ENCODE results near the gene KAZN. TPM values are rescaled to one million over a fixed set of nuclear protein-coding genes. Genes with fewer than 3 reads are reported as not detected.

KAZN gene
- total RNA-seq, 1 donor from 2014 or later = 9.4 TPM

- Mint-ChIP-seq H3K4me1 (ENCODE audit: low read depth, unreplicated experiment) (no peaks in the 10 kb centered on the region), H3K4me3 (ENCODE audit: unreplicated experiment) (no peak overlapping the region), H3K27me3 (ENCODE audit: low read depth, unreplicated experiment) (peaks cover 31% of the 10 kb centered on the region), H3K36me3 (ENCODE audit: low read depth, unreplicated experiment) (no peaks in the 10 kb centered on the region), H3K9me3 (ENCODE audit: unreplicated experiment) (peaks cover 5% of the 10 kb centered on the region), H3K27ac (ENCODE audit: unreplicated experiment) (no peak overlapping the region)
- Histone ChIP-seq H3K4me1 (ENCODE audit: insufficient read depth, low read length) (no peaks in the 10 kb centered on the region), H3K79me2 (ENCODE audit: insufficient read depth, low read length) (no peaks in the 10 kb centered on the region), H4K20me1 (ENCODE audit: insufficient read depth, low read length) (no peaks in the 10 kb centered on the region), H3K27ac (ENCODE audit: low read depth, low read length) (no peak overlapping the region), H3K4me2 (ENCODE audit: low read length) (no peak overlapping the region), H3K36me3 (ENCODE audit: insufficient read depth, low read length) (no peaks in the 10 kb centered on the region), H3K9ac (ENCODE audit: low read length) (no peak overlapping the region), H3K27me3 (ENCODE audit: insufficient read depth, low read length) (peaks cover 2% of the 10 kb centered on the region), H3K9me3 (ENCODE audit: insufficient read depth, low read depth, low read length) (no peaks in the 10 kb centered on the region), H2AFZ (ENCODE audit: low read depth, low read length) (no peak overlapping the region), H3K4me3 (ENCODE audit: insufficient read depth, low read depth, low read length) (no peak overlapping the region)
- no peak for FAIRE-seq
- DNase-seq (ENCODE audit: low read depth) = no peak
- TF ChIP-seq, protein P1, sequence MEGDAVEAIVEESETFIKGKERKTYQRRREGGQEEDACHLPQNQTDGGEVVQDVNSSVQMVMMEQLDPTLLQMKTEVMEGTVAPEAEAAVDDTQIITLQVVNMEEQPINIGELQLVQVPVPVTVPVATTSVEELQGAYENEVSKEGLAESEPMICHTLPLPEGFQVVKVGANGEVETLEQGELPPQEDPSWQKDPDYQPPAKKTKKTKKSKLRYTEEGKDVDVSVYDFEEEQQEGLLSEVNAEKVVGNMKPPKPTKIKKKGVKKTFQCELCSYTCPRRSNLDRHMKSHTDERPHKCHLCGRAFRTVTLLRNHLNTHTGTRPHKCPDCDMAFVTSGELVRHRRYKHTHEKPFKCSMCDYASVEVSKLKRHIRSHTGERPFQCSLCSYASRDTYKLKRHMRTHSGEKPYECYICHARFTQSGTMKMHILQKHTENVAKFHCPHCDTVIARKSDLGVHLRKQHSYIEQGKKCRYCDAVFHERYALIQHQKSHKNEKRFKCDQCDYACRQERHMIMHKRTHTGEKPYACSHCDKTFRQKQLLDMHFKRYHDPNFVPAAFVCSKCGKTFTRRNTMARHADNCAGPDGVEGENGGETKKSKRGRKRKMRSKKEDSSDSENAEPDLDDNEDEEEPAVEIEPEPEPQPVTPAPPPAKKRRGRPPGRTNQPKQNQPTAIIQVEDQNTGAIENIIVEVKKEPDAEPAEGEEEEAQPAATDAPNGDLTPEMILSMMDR (IDR thresholded peaks at IDR 0.05; ENCODE audit: insufficient read depth, low read depth, low read length) = no peak
- TF ChIP-seq EZH2 (IDR thresholded peaks at IDR 0.05; ENCODE audit: insufficient read depth, low read length) = no peak
Measured at GRCh38 chr1:14612256-14612655, 13.8 kb downstream of the KAZN start.

- no peak overlapping the region for H3K27ac Mint-ChIP-seq (ENCODE audit: unreplicated experiment)
- TF ChIP-seq, protein P1 (IDR thresholded peaks at IDR 0.05; ENCODE audit: insufficient read depth, low read depth, low read length) = no peak
- TF ChIP-seq EZH2 (IDR thresholded peaks at IDR 0.05; ENCODE audit: insufficient read depth, low read length) = no peak
- FAIRE-seq = no peak
- no peak for DNase-seq (ENCODE audit: low read depth)
- Histone ChIP-seq H3K4me1 (ENCODE audit: insufficient read depth, low read length) (no peaks in the 10 kb centered on the region), H3K9ac (ENCODE audit: low read length) (no peak overlapping the region), H3K79me2 (ENCODE audit: insufficient read depth, low read length) (no peaks in the 10 kb centered on the region), H3K4me3 (ENCODE audit: insufficient read depth, low read depth, low read length) (no peak overlapping the region), H3K36me3 (ENCODE audit: insufficient read depth, low read length) (no peaks in the 10 kb centered on the region), H3K9me3 (ENCODE audit: insufficient read depth, low read depth, low read length) (no peaks in the 10 kb centered on the region), H3K4me2 (ENCODE audit: low read length) (no peak overlapping the region), H3K27ac (ENCODE audit: low read depth, low read length) (no peak overlapping the region), H3K27me3 (ENCODE audit: insufficient read depth, low read length) (peaks cover 2% of the 10 kb centered on the region), H4K20me1 (ENCODE audit: insufficient read depth, low read length) (no peaks in the 10 kb centered on the region), H2AFZ (ENCODE audit: low read depth, low read length) (no peak overlapping the region)
- peaks cover 24% of the 10 kb centered on the region for H3K27me3 Mint-ChIP-seq (ENCODE audit: low read depth, unreplicated experiment)
- H3K36me3 Mint-ChIP-seq (ENCODE audit: low read depth, unreplicated experiment) = no peaks in the 10 kb centered on the region
- no peaks in the 10 kb centered on the region for H3K4me1 Mint-ChIP-seq (ENCODE audit: low read depth, unreplicated experiment)
- H3K4me3 Mint-ChIP-seq (ENCODE audit: unreplicated experiment) = no peak overlapping the region
- H3K9me3 Mint-ChIP-seq (ENCODE audit: unreplicated experiment) = peaks cover 5% of the 10 kb centered on the region
Measured at GRCh38 chr1:14613926-14614325, 15.4 kb downstream of the KAZN start.

GRCh38 chr1:14614341-14614740, 15.9 kb downstream of the KAZN start:
- Histone ChIP-seq H2AFZ (ENCODE audit: low read depth, low read length) (no peak overlapping the region), H3K4me1 (ENCODE audit: insufficient read depth, low read length) (no peaks in the 10 kb centered on the region), H3K9me3 (ENCODE audit: insufficient read depth, low read depth, low read length) (no peaks in the 10 kb centered on the region), H3K4me3 (ENCODE audit: insufficient read depth, low read depth, low read length) (no peak overlapping the region), H3K9ac (ENCODE audit: low read length) (no peak overlapping the region), H3K27ac (ENCODE audit: low read depth, low read length) (no peak overlapping the region), H3K36me3 (ENCODE audit: insufficient read depth, low read length) (no peaks in the 10 kb centered on the region), H3K27me3 (ENCODE audit: insufficient read depth, low read length) (no peaks in the 10 kb centered on the region), H3K4me2 (ENCODE audit: low read length) (no peak overlapping the region), H4K20me1 (ENCODE audit: insufficient read depth, low read length) (no peaks in the 10 kb centered on the region), H3K79me2 (ENCODE audit: insufficient read depth, low read length) (no peaks in the 10 kb centered on the region)
- Mint-ChIP-seq H3K27ac (ENCODE audit: unreplicated experiment) (no peak overlapping the region), H3K36me3 (ENCODE audit: low read depth, unreplicated experiment) (no peaks in the 10 kb centered on the region), H3K27me3 (ENCODE audit: low read depth, unreplicated experiment) (peaks cover 24% of the 10 kb centered on the region), H3K4me1 (ENCODE audit: low read depth, unreplicated experiment) (no peaks in the 10 kb centered on the region), H3K9me3 (ENCODE audit: unreplicated experiment) (peaks cover 5% of the 10 kb centered on the region), H3K4me3 (ENCODE audit: unreplicated experiment) (no peak overlapping the region)
- no peak for DNase-seq (ENCODE audit: low read depth)
- TF ChIP-seq EZH2 (IDR thresholded peaks at IDR 0.05; ENCODE audit: insufficient read depth, low read length) = no peak
- TF ChIP-seq, protein P1 (IDR thresholded peaks at IDR 0.05; ENCODE audit: insufficient read depth, low read depth, low read length) = no peak
- no peak for FAIRE-seq
